Ovary (tissue), 3 donors: ENCODE measurements around the gene CDX1.
A peak's percentile ranks its signal among the peaks of the same experiment; 100 is the strongest.

ENCODE experiments used
- EP300 ChIP-seq: sonication (generic); formaldehyde crosslinking; IDR thresholded peaks from one replicate; pipeline ENCODE4 v1.6.1; 2017; ENCODE audit warnings: antibody characterized with exemption
- POLR2A ChIP-seq: fragments of 450-650 bp; IDR thresholded peaks from one replicate; pipeline ENCODE4 v1.6.1; 2017; ENCODE audit warnings: antibody characterized with exemption, mild to moderate bottlenecking, moderate library complexity
- TF ChIP-seq, protein P1 (sequence below), 3 donors: fragments of 450-650 bp in 2 of 3; fragments of 200-600 bp in 1 of 3; IDR thresholded peaks; one replicate each; pipeline versions ENCODE4 v1.5.1 to v1.8.0; 2016 to 2022; ENCODE audit warnings: antibody characterized with exemption in 3 of 3, mild to moderate bottlenecking in 1 of 3
- donor health status: DM: no; HTN: no; CAD: no.

DNA sequence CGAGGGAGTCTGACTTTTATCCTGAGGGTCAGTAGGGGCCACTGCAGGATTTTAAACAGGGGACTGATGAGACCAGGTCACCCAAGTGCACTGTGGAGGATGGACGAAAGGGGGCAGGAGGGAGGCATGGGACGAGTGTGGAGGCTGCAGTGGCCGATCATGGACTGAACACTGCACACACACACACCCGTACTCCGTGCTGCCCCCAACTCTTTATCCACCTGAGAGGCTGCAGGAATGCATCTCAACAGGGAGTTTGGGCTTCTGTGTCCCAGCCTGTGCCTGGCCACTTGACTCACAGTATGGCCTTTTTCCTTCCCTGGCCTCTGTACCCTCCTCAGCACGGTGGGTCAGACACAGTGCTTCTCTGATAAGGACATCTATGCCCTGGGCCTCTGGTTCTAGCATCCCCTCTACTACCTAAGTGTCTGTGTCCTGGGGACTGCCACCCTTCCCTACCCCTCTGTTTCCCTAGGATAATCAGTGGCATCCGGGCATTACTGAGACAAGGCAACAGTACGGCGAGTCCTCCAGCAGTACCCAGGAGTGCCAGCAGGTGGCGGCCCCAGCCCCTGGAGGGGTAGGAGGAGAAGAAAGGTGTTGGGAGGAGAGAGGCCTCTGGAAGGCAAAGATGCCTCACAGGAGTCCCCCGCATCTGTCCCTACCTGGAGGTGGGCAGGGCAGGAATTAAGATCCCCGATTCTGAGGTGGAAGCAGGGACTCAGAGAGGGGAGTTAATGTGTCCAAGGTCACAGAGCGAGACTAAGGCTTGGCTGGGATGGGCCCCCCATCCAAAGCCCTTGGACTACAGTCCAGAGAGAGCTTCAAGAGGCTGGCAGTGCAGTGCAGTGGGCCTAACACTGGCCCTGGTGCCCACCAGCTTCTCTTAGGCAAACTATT, 5.1 kb upstream of the CDX1 start:
- TF ChIP-seq, protein P1, sequence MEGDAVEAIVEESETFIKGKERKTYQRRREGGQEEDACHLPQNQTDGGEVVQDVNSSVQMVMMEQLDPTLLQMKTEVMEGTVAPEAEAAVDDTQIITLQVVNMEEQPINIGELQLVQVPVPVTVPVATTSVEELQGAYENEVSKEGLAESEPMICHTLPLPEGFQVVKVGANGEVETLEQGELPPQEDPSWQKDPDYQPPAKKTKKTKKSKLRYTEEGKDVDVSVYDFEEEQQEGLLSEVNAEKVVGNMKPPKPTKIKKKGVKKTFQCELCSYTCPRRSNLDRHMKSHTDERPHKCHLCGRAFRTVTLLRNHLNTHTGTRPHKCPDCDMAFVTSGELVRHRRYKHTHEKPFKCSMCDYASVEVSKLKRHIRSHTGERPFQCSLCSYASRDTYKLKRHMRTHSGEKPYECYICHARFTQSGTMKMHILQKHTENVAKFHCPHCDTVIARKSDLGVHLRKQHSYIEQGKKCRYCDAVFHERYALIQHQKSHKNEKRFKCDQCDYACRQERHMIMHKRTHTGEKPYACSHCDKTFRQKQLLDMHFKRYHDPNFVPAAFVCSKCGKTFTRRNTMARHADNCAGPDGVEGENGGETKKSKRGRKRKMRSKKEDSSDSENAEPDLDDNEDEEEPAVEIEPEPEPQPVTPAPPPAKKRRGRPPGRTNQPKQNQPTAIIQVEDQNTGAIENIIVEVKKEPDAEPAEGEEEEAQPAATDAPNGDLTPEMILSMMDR (IDR thresholded peaks at IDR 0.05): peak; percentile 61 to 85 (median 67)
- TF ChIP-seq POLR2A: no peak
- TF ChIP-seq EP300: no peak
